ENCODE measurements around the gene PROM1. TPM values are rescaled to one million over a fixed set of nuclear protein-coding genes. Genes with fewer than 3 reads are reported as not detected.

Gene PROM1
- total and polyA plus RNA-seq, 2 of the 4 experiments (the other 2 are of a cell fraction) = not detected

- H3K56ac ChIP-seq (ENCODE audit: extremely low read depth, insufficient read depth, low read length) = no peak overlapping the region
- no peak overlapping the region for H3K9ac ChIP-seq (ENCODE audit: low read depth, low read length)
- no peak overlapping the region for H2BK15ac ChIP-seq (ENCODE audit: low read depth, low read length)
- no peak overlapping the region for H3K4ac ChIP-seq (ENCODE audit: low read depth, low read length)
- H3K36me3 ChIP-seq (ENCODE audit: control insufficient read depth, insufficient read depth, low read length) = no peaks in the 10 kb centered on the region
- no peak overlapping the region for H3K14ac ChIP-seq (replicated peaks; ENCODE audit: low read depth, low read length)
- DNase-seq = no peak
- dilution Hi-C loops (cut with HindIII; ENCODE audit: low sequenced_read_pairs, unreplicated experiment) = no loop called here
- H2AK5ac ChIP-seq (ENCODE audit: low read depth, low read length) = no peak overlapping the region
- ChIA-PET POLR2A (ENCODE audit: unreplicated experiment) (no interaction called here), CTCF (no interaction called here)
- H3K27ac ChIP-seq (ENCODE audit: insufficient read depth, low read length) = no peak overlapping the region
- no peak overlapping the region for H2AFZ ChIP-seq (replicated peaks; ENCODE audit: low read length, poor library complexity)
- peaks cover 21% of the 10 kb centered on the region for H3K27me3 ChIP-seq (ENCODE audit: control insufficient read depth, insufficient read depth, low read length)
- no peak overlapping the region for H2BK120ac ChIP-seq (ENCODE audit: low read depth, low read length)
- no peak overlapping the region for H3K18ac ChIP-seq (ENCODE audit: low read depth, low read length)
- no peak overlapping the region for H3K4me3 ChIP-seq (ENCODE audit: insufficient read depth, low read depth, low read length)
- no TSS peak for BruUV-seq (replicated peaks)
- H2AK9ac ChIP-seq (replicated peaks; ENCODE audit: low read depth, low read length, poor library complexity) = no peak overlapping the region
- in situ Hi-C loops (cut with MboI; ENCODE audit: low sequenced_read_pairs) = no loop called here
- H4K8ac ChIP-seq (ENCODE audit: low read depth in 2 of 2, low read length in 2 of 2) = no peak overlapping the region
- no peak overlapping the region for H4K91ac ChIP-seq (ENCODE audit: insufficient read depth, low read depth, low read length)
- intact Hi-C loops (cut with micrococcal nuclease) = no loop called here
- H2BK5ac ChIP-seq (ENCODE audit: low read depth, low read length, poor library complexity, severe bottlenecking) = no peak overlapping the region
- no peaks in the 10 kb centered on the region for H3K4me1 ChIP-seq (ENCODE audit: control insufficient read depth, insufficient read depth, low read length)
- ATAC-seq (ENCODE audit: low read depth) = no peak
- 63% methylated on average over 1 of the region's 3 CpGs; no CpG with 5 or more reads in 1 of the 2 experiments for WGBS, 2 experiments (ENCODE audit: extremely low coverage in 2 of 2, insufficient read length in 1 of 2)
- no peaks in the 10 kb centered on the region for H3K9me1 ChIP-seq (ENCODE audit: insufficient read depth, low read length)
- no peaks in the 10 kb centered on the region for H3K9me3 ChIP-seq (ENCODE audit: control insufficient read depth, insufficient read depth, low read length)
- H3K79me1 ChIP-seq (ENCODE audit: low read depth in 1 of 2, low read length in 2 of 2) = no peaks in the 10 kb centered on the region
- H3K23ac ChIP-seq (ENCODE audit: low read depth, low read length) = no peak overlapping the region
- no peak overlapping the region for H4K5ac ChIP-seq (ENCODE audit: low read depth, low read length)
- H2BK20ac ChIP-seq (ENCODE audit: low read depth, low read length) = no peak overlapping the region
- TF ChIP-seq FOS (IDR thresholded peaks at IDR 0.05; ENCODE audit: low read depth, low read length) (no peak), MXI1 (IDR thresholded peaks at IDR 0.05; ENCODE audit: borderline replicate concordance, low read depth, low read length) (no peak), BHLHE40 (IDR thresholded peaks at IDR 0.05; ENCODE audit: low read depth, low read length) (no peak), RAD21 (IDR thresholded peaks at IDR 0.05; ENCODE audit: low read length) (no peak), MAZ (IDR thresholded peaks at IDR 0.05; ENCODE audit: borderline replicate concordance, low read depth, low read length) (no peak), POLR2A (IDR thresholded peaks at IDR 0.05; ENCODE audit: low read depth, low read length) (no peak), CTCF (conservative IDR thresholded peaks at IDR 0.05; ENCODE audit: low read depth, low read length) (no peak), USF2 (IDR thresholded peaks at IDR 0.05; ENCODE audit: low read depth, low read length) (no peak), RCOR1 (IDR thresholded peaks at IDR 0.05; ENCODE audit: insufficient replicate concordance, low read length) (no peak), RFX5 (IDR thresholded peaks at IDR 0.05; ENCODE audit: low read depth, low read length) (no peak), CEBPB (IDR thresholded peaks at IDR 0.05; ENCODE audit: low read depth, low read length) (no peak), CHD1 (IDR thresholded peaks at IDR 0.05; ENCODE audit: low read depth, low read length) (no peak)
- H3K4me2 ChIP-seq (ENCODE audit: low read depth, low read length) = no peak overlapping the region
- no peaks in the 10 kb centered on the region for H4K20me1 ChIP-seq (ENCODE audit: insufficient read depth, low read length)
Observed at GRCh38 chr4:15929540-15929939, 154.3 kb downstream of the PROM1 start.
